Naive thymus-derived CD4-positive, alpha-beta T cell (primary cell): ENCODE results near the gene C5. TPM values are rescaled to one million over a fixed set of nuclear protein-coding genes. Genes with fewer than 3 reads are reported as not detected.

ENCODE experiments used
- ATAC-seq: fragments of 150-1000 bp; cut with Tn5 transposase; 2 replicates; pipeline ENCODE4 v1.10.0; 2021; ENCODE audit warnings: mild to moderate bottlenecking, moderate library complexity
- CTCF ChIA-PET: fragments of 350-600 bp; sonication (Branson Sonifier 250); formaldehyde crosslinking; loops from one replicate; lab custom pipeline; 2021; ENCODE audit warnings: antibody characterized with exemption; lab: Charles Lee
- POLR2A ChIA-PET: fragments of 350-600 bp; sonication (Branson Sonifier 250); formaldehyde crosslinking; loops from one replicate; lab custom pipeline; 2021; ENCODE audit warnings: antibody characterized with exemption, inconsistent platforms; lab: Charles Lee
- DNase-seq, 9 donors: peaks; one replicate each; pipeline versions ENCODE4 v3.0.0 to v3.0.0-alpha.2; 2020 to 2022; ENCODE audit warnings: mixed read lengths in 1 of 9
- H3K27ac ChIP-seq: one replicate; pipeline ENCODE4 v1.7.0; 2013; ENCODE audit warnings: mild to moderate bottlenecking, low read depth, low read length, moderate library complexity
- H3K27me3 ChIP-seq, 2 donors: one replicate each; pipeline ENCODE4 v1.7.0; 2013; ENCODE audit warnings: low read length in 2 of 2, mild to moderate bottlenecking in 2 of 2, moderate library complexity in 2 of 2; ENCODE audit not compliant: control insufficient read depth in 2 of 2, insufficient read depth in 2 of 2
- H3K36me3 ChIP-seq, 3 experiments: 1 replicate in 2 of 3; 2 replicates in 1 of 3; pipeline ENCODE4 v1.7.0; 2013; ENCODE audit warnings: low read length in 3 of 3, mild to moderate bottlenecking in 3 of 3, moderate library complexity in 1 of 3; ENCODE audit not compliant: insufficient read depth in 3 of 3, control insufficient read depth in 2 of 3
- H3K4me1 ChIP-seq, 2 donors: one replicate each; pipeline ENCODE4 v1.7.0; 2013; ENCODE audit warnings: low read length in 2 of 2, mild to moderate bottlenecking in 2 of 2, moderate library complexity in 1 of 2; ENCODE audit not compliant: control insufficient read depth in 2 of 2, insufficient read depth in 2 of 2
- H3K4me3 ChIP-seq: 2 replicates; pipeline ENCODE4 v1.7.0; 2013; ENCODE audit warnings: mild to moderate bottlenecking, low read length
- H3K9me3 ChIP-seq, 3 experiments: 1 replicate in 2 of 3; 2 replicates in 1 of 3; pipeline ENCODE4 v1.7.0; 2013; ENCODE audit warnings: low read length in 3 of 3; ENCODE audit not compliant: control insufficient read depth in 2 of 3
- H3K27ac Mint-ChIP-seq, 9 donors: one replicate each; pipeline ENCODE4 v1.8.0; 2020 to 2022; ENCODE audit warnings: mixed read lengths in 9 of 9, mild to moderate bottlenecking in 8 of 9, moderate library complexity in 5 of 9, inconsistent platforms in 2 of 9
- H3K27me3 Mint-ChIP-seq, 5 donors: one replicate each; pipeline ENCODE4 v1.8.0; 2021 to 2022; ENCODE audit warnings: mixed read lengths in 5 of 5, mild to moderate bottlenecking in 1 of 5
- H3K36me3 Mint-ChIP-seq, 5 donors: one replicate each; pipeline ENCODE4 v1.8.0; 2020 to 2022; ENCODE audit warnings: mixed read lengths in 5 of 5, mild to moderate bottlenecking in 3 of 5, inconsistent platforms in 1 of 5
- H3K4me1 Mint-ChIP-seq, 7 donors: one replicate each; pipeline ENCODE4 v1.8.0; 2020 to 2022; ENCODE audit warnings: mixed read lengths in 7 of 7, mild to moderate bottlenecking in 3 of 7, inconsistent platforms in 1 of 7
- H3K4me3 Mint-ChIP-seq, 10 donors: one replicate each; pipeline ENCODE4 v1.8.0; 2020 to 2022; ENCODE audit warnings: mild to moderate bottlenecking in 10 of 10, mixed read lengths in 10 of 10, moderate library complexity in 6 of 10, inconsistent platforms in 2 of 10
- H3K9me3 Mint-ChIP-seq, 11 donors: one replicate each; pipeline ENCODE4 v1.8.0; 2020 to 2022; ENCODE audit warnings: mixed read lengths in 11 of 11, mild to moderate bottlenecking in 4 of 11, inconsistent platforms in 1 of 11, moderate library complexity in 1 of 11
- intact Hi-C, 2 donors: fragments of 100-400 bp; cut with micrococcal nuclease; formaldehyde crosslinking; loops; one replicate each; pipeline ENCODE4 v1.15.1; 2023
- polyA plus RNA-seq, 2 donors: library from polyadenylated mRNA; unstranded; fragments of 300-500 nt; fragmentation: Illumina TruSeq; gene quantifications; one replicate each; pipeline ENCODE4 v1.2.3, GENCODE V29; 2021
- total RNA-seq, 6 experiments: library from RNA in 5 of 6; stranded (reverse) in 5 of 6; gene quantifications; 1 replicate in 5 of 6; 2 replicates in 1 of 6; pipeline ENCODE4 v1.2.3 and lab custom pipeline; 2021 to 2026

The C5 gene
- total and polyA plus RNA-seq, 7 experiments from 2014 or later: 0.41 to 2.9 (median 2.3) TPM

DNA sequence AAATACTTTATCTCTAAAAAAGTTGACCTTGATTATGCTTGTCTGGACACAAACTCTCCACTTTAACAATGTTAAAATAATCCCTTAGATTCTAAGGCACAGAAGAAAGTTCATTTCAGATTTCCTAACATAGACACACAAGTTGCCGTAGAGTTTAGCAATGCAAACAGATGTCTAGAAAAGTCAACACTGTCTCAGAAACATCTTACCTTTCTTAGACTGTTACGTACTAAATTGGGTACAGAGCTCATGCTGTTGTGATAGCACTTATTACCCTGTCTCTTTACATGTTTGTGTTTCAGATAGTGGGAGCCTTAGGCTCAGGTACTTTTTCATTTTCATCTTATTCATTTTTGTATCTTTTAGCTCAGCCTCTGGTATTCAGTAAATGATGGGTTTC is 52.0 kb downstream of the C5 start:
- H3K4me3 ChIP-seq: no peak overlapping the region
- no peak overlapping the region for H3K27ac ChIP-seq
- peaks cover 0 to 3% (median 0%) of the 10 kb centered on the region in 5 donors for H3K36me3 Mint-ChIP-seq
- H3K27ac Mint-ChIP-seq: no peak overlapping the region
- H3K9me3 Mint-ChIP-seq: peaks cover 0 to 1% (median 0%) of the 10 kb centered on the region in 11 donors
- intact Hi-C loops: loop anchor here in 1 of 2 donors (5.0 kb wide), 1 partner anchor 34 kb away; no protein-coding TSS in a partner anchor
- ChIA-PET POLR2A (no interaction called here), CTCF (no interaction called here)
- H3K4me3 Mint-ChIP-seq: no peak overlapping the region
- DNase-seq: no peak
- H3K4me1 ChIP-seq: no peaks in the 10 kb centered on the region
- ATAC-seq: no peak
- H3K27me3 Mint-ChIP-seq: peaks cover 0 to 6% (median 0%) of the 10 kb centered on the region in 5 donors
- no peaks in the 10 kb centered on the region for H3K9me3 ChIP-seq
- H3K4me1 Mint-ChIP-seq: no peaks in the 10 kb centered on the region
- no peaks in the 10 kb centered on the region for H3K27me3 ChIP-seq
- H3K36me3 ChIP-seq: no peaks in the 10 kb centered on the region

DNA sequence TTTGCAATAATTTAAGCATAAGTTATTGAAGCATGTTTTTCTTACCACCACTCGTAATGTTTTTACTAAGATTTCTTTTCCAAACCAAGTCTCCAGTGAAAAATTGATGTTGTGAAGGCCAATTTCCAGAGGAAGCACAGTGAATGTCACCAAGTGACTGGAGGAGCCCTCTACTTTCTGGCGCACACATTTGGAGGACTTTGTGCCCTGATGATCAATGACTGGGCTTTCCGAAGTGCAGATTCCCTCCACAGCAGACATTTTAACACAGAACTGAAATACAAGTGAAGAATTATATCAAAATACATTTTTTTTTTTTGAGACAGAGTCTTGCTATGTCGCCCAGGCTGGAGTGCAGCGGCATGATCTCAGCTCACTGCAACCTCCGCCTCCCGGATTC is 52.6 kb downstream of the C5 start:
- H3K4me1 Mint-ChIP-seq: no peaks in the 10 kb centered on the region
- H3K36me3 Mint-ChIP-seq: peaks cover 0 to 4% (median 0%) of the 10 kb centered on the region in 5 donors
- Histone ChIP-seq H3K9me3 (no peaks in the 10 kb centered on the region), H3K27ac (no peak overlapping the region), H3K36me3 (no peaks in the 10 kb centered on the region), H3K4me1 (no peaks in the 10 kb centered on the region), H3K4me3 (no peak overlapping the region), H3K27me3 (no peaks in the 10 kb centered on the region)
- ATAC-seq (no peak), DNase-seq (no peak)
- peaks cover 0 to 7% (median 0%) of the 10 kb centered on the region in 5 donors for H3K27me3 Mint-ChIP-seq
- peaks cover 0 to 1% (median 0%) of the 10 kb centered on the region in 11 donors for H3K9me3 Mint-ChIP-seq
- H3K27ac Mint-ChIP-seq: no peak overlapping the region
- ChIA-PET POLR2A (no interaction called here), CTCF (no interaction called here)
- no peak overlapping the region for H3K4me3 Mint-ChIP-seq
- intact Hi-C loops: loop anchor here (1.0 to 5.0 kb wide), 2 partner anchors 35 to 108 kb away; no protein-coding TSS in a partner anchor

DNA sequence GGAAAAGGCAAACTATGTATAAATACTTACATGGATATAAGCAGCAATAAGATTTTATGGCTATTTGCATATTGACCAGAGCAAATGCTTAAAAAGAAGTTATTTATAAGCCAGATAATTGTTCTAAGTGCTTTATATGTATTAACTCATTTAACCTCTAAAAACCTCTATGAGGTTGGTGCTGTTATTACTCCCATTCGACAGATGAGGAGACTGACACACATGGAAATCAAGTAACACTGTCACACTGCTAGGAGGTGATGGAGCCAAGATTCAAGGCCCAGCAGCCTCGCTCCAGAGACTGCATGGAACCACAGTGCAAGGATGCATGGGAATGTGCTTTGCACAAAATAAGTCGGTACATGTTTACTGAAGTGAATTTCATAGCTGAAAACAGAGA is 53.7 kb downstream of the C5 start:
- no peak overlapping the region for H3K27ac ChIP-seq
- no peak overlapping the region for H3K4me3 ChIP-seq
- POLR2A ChIA-PET: no interaction called here
- CTCF ChIA-PET: interaction anchor here (0.5 to 0.7 kb wide), 2 partner anchors 79 to 130 kb away, joined by 5 to 6 read pairs; no protein-coding TSS in a partner anchor
- Mint-ChIP-seq H3K4me1 (no peaks in the 10 kb centered on the region), H3K4me3 (no peak overlapping the region), H3K36me3 (peaks cover 0 to 6% (median 0%) of the 10 kb centered on the region in 5 donors), H3K27ac (no peak overlapping the region), H3K27me3 (peaks cover 0 to 15% (median 0%) of the 10 kb centered on the region in 5 donors), H3K9me3 (peaks cover 0 to 1% (median 0%) of the 10 kb centered on the region in 11 donors)
- intact Hi-C loops: loop anchor here in 1 of 2 donors (5.0 kb wide), 1 partner anchor 36 kb away; no protein-coding TSS in a partner anchor
- DNase-seq: no peak
- H3K4me1 ChIP-seq: no peaks in the 10 kb centered on the region
- no peaks in the 10 kb centered on the region for H3K9me3 ChIP-seq
- H3K27me3 ChIP-seq: no peaks in the 10 kb centered on the region
- ATAC-seq: no peak
- H3K36me3 ChIP-seq: no peaks in the 10 kb centered on the region

DNA sequence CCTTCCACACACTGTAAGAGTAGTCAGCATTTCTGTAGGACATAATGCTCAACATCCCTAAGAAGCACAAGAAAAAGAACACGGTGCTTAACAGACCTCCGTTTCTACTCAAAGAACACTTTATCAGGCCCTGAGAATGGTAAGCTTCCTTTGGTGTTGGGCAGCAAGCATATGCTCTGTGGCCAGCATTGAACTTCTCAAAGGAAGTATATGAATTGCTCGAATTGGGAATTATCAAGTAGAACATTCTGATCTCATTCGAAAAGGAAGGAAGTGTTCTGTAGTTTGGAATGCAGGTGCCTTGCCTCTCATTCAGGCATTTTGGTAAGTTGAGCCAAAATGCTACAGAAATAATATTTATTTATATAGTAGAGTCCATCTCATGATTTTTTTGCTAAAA is 61.0 kb downstream of the C5 start:
- H3K9me3 Mint-ChIP-seq: no peaks in the 10 kb centered on the region
- peaks cover 0 to 32% (median 0%) of the 10 kb centered on the region in 5 donors for H3K27me3 Mint-ChIP-seq
- H3K9me3 ChIP-seq: no peaks in the 10 kb centered on the region
- ATAC-seq (no peak), DNase-seq (no peak)
- no peaks in the 10 kb centered on the region for H3K4me1 ChIP-seq
- no peak overlapping the region for H3K4me3 Mint-ChIP-seq
- ChIA-PET CTCF (no interaction called here), POLR2A (no interaction called here)
- H3K4me1 Mint-ChIP-seq: peaks cover 0 to 4% (median 0%) of the 10 kb centered on the region in 7 donors
- intact Hi-C loops: no loop called here
- H3K36me3 ChIP-seq: no peaks in the 10 kb centered on the region
- no peak overlapping the region for H3K27ac Mint-ChIP-seq
- no peaks in the 10 kb centered on the region for H3K27me3 ChIP-seq
- peaks cover 0 to 15% (median 0%) of the 10 kb centered on the region in 5 donors for H3K36me3 Mint-ChIP-seq
- H3K27ac ChIP-seq: no peak overlapping the region
- H3K4me3 ChIP-seq: no peak overlapping the region

DNA sequence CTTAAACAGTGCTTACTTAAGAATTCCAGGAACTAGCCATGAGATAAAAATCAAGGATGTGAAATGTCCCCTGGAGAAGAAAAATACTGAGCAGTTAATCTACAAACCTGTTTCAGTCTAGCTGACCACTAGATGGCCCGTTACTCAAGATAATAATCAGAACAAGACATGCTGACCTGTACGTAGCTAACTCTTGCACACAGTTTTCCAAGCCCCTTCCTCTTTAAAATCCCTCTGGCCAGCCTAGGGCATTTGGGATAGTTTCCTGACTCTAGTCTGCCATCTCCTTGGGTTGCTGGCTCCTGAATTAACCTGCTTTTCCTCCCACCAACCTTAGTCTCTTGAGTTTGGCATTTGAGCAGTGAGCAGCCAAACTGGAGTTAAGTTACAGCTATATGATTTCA is 64.3 kb downstream of the C5 start:
- no peak overlapping the region for H3K27ac Mint-ChIP-seq
- H3K36me3 Mint-ChIP-seq: peaks cover 0 to 9% (median 0%) of the 10 kb centered on the region in 5 donors
- Histone ChIP-seq H3K36me3 (no peaks in the 10 kb centered on the region), H3K4me1 (no peaks in the 10 kb centered on the region), H3K27me3 (no peaks in the 10 kb centered on the region), H3K27ac (no peak overlapping the region), H3K9me3 (no peaks in the 10 kb centered on the region), H3K4me3 (no peak overlapping the region)
- no peaks in the 10 kb centered on the region for H3K9me3 Mint-ChIP-seq
- DNase-seq (no peak), ATAC-seq (no peak)
- ChIA-PET CTCF (interaction anchor here (1.1 to 1.6 kb wide), 3 partner anchors 14 to 86 kb away, joined by 3 to 4 read pairs (median 4); no protein-coding TSS in a partner anchor), POLR2A (interaction anchor here (0.7 kb wide), 1 partner anchor 92 kb away, joined by 3 read pairs; no protein-coding TSS in a partner anchor)
- peaks cover 0 to 34% (median 0%) of the 10 kb centered on the region in 5 donors for H3K27me3 Mint-ChIP-seq
- intact Hi-C loops: no loop called here
- no peak overlapping the region for H3K4me3 Mint-ChIP-seq
- peaks cover 0 to 14% (median 4%) of the 10 kb centered on the region in 7 donors for H3K4me1 Mint-ChIP-seq

DNA sequence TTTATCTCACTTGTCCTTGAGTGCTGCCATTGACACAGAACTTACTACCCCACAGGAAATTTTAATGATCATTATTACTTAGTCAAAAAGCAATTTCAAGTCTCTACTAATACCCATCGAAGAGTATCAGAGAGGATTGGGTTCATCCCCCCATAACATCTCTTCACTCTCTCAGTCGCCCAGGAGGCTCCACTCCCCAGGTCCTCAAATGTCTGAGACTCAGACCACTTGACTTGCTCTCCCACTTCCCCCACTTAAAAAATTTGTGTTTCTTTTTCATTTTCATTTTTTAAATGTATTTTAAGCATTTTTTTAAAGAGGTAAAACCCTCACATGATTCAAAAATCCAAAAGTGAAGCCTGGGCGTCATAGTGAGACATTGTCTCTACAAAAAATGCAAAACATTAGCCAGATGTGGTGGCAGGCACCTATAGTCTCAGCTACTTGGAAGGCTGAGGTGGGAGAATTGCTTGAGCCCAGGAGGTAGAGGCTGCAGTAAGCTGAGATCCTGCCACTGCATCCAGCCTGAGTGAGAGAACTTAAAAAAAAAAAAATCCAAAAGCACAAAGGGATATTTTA is 66.7 kb downstream of the C5 start:
- ChIA-PET CTCF (interaction anchor here (0.7 kb wide), 1 partner anchor 53 kb away, joined by 4 read pairs; no protein-coding TSS in a partner anchor), POLR2A (no interaction called here)
- H3K9me3 ChIP-seq: no peaks in the 10 kb centered on the region
- H3K27ac ChIP-seq: no peak overlapping the region
- no peak overlapping the region for H3K27ac Mint-ChIP-seq
- H3K4me1 ChIP-seq: no peaks in the 10 kb centered on the region
- H3K27me3 ChIP-seq: no peaks in the 10 kb centered on the region
- no peaks in the 10 kb centered on the region for H3K36me3 ChIP-seq
- peaks cover 0 to 30% (median 0%) of the 10 kb centered on the region in 5 donors for H3K27me3 Mint-ChIP-seq
- H3K4me3 Mint-ChIP-seq: no peak overlapping the region
- no peak for DNase-seq
- intact Hi-C loops: loop anchor here (5.0 kb wide), 3 partner anchors 136 to 241 kb away; no protein-coding TSS in a partner anchor
- H3K36me3 Mint-ChIP-seq: peaks cover 0 to 7% (median 3%) of the 10 kb centered on the region in 5 donors
- peaks cover 0 to 10% (median 4%) of the 10 kb centered on the region in 7 donors for H3K4me1 Mint-ChIP-seq
- peaks cover 0 to 2% (median 0%) of the 10 kb centered on the region in 11 donors for H3K9me3 Mint-ChIP-seq
- ATAC-seq: no peak
- no peak overlapping the region for H3K4me3 ChIP-seq
